ENCODE measurements around the gene ENPP7. TPM values are rescaled to one million over a fixed set of nuclear protein-coding genes. Genes with fewer than 3 reads are reported as not detected.

ENPP7 gene, protein sequence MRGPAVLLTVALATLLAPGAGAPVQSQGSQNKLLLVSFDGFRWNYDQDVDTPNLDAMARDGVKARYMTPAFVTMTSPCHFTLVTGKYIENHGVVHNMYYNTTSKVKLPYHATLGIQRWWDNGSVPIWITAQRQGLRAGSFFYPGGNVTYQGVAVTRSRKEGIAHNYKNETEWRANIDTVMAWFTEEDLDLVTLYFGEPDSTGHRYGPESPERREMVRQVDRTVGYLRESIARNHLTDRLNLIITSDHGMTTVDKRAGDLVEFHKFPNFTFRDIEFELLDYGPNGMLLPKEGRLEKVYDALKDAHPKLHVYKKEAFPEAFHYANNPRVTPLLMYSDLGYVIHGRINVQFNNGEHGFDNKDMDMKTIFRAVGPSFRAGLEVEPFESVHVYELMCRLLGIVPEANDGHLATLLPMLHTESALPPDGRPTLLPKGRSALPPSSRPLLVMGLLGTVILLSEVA
- total RNA-seq (not detected in 2 replicates), polyA plus RNA-seq (not detected in 2 replicates), polyA minus RNA-seq (not detected in 2 replicates), Bru-seq, nascent RNA (not detected), BruChase-seq, experiment 1, labeled RNA remaining after a 6-hour chase (not detected), BruChase-seq, experiment 2, labeled RNA remaining after a 2-hour chase (not detected)
- polyA plus RNA-seq (2011; cell fraction: cytosol; rRNA removed), result not detected in 2 replicates
- polyA plus RNA-seq (2011; cell fraction: nucleus; rRNA removed), result not detected in 2 replicates
- polyA plus RNA-seq (2012), result not detected in 2 replicates
- not detected for polyA minus RNA-seq (2011; cell fraction: cytosol; rRNA and poly(A)+ RNA removed)
- not detected in 2 replicates for polyA minus RNA-seq (2011; cell fraction: nucleus; rRNA and poly(A)+ RNA removed)
- long read RNA-seq, result 0 reads

DNA sequence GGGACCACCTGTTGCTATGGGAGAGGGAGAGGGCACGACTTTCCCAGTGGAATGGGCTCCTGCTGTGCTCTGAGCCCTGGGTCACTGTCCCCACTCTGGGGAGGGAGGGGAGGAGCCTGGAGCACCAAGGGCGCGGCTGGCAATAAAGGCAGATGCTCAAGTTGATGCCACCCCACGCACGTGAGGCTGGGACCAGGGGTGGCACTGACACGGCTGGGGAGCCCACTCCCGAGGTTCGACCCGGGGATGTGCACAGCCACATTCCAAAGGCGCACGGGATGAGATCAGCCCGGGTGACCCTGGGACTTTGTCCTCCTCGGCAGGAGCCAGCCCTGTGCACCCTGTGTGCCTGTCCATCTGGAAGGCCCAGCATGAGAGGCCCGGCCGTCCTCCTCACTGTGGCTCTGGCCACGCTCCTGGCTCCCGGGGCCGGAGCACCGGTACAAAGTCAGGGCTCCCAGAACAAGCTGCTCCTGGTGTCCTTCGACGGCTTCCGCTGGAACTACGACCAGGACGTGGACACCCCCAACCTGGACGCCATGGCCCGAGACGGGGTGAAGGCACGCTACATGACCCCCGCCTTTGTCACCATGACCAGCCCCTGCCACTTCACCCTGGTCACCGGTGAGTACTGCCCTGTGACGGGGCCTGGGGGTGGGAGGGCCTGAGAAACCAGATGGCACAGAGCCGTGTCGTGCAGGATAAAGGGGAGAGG lies at the start of gene ENPP7:
Gene ENPP7, plus strand, starts transcription at position 175 of the 715 bp plus-strand sequence. Its CDS starts 197 bp downstream, at position 372.
- Histone ChIP-seq H3K79me2 (ENCODE audit: control insufficient read depth, insufficient read depth, low read length) (no peaks in the 10 kb centered on the region), H4K20me1 (replicated peaks; ENCODE audit: control insufficient read depth, extremely low read depth, insufficient read depth, low read length) (no peaks in the 10 kb centered on the region), H3K36me3 (ENCODE audit: control insufficient read depth in 2 of 2, extremely low read depth in 1 of 2, insufficient read depth in 2 of 2, low read length in 2 of 2) (no peaks in the 10 kb centered on the region), H2AFZ (ENCODE audit: low read depth, low read length) (no peak within 1 kb of the TSS), H3K9me1 (replicated peaks; ENCODE audit: control insufficient read depth, extremely low read depth, insufficient read depth, low read length) (no peaks in the 10 kb centered on the region), H3K27ac (ENCODE audit: insufficient read depth, low read depth, low read length) (no peak within 1 kb of the TSS), H3K27me3 (ENCODE audit: control insufficient read depth in 2 of 2, insufficient read depth in 2 of 2, low read length in 2 of 2) (no peaks in the 10 kb centered on the region), H3K9me3 (replicated peaks; ENCODE audit: control insufficient read depth, insufficient read depth, low read length) (no peaks in the 10 kb centered on the region), H3K4me1 (ENCODE audit: control insufficient read depth, extremely low read depth, insufficient read depth, low read length) (peaks cover 7% of the 10 kb centered on the region), H3K9ac (replicated peaks; ENCODE audit: extremely low read depth, insufficient read depth, low read length) (no peak within 1 kb of the TSS), H3K4me2 (ENCODE audit: insufficient read depth, low read length) (no peak within 1 kb of the TSS), H3K4me3 (replicated peaks in 1 of 3; ENCODE audit: insufficient read depth in 1 of 3, low read depth in 1 of 3, low read length in 3 of 3) (no peak within 1 kb of the TSS)
- dilution Hi-C loops (cut with MboI; ENCODE audit: extremely low pct_ligation_motif_present, low sequenced_read_pairs) (no loop called here), intact Hi-C loops (cut with micrococcal nuclease) (no loop called here)
- DNase-seq (ENCODE audit: low read depth, low spot score) (no peak), FAIRE-seq (no peak)
- no TSS peak for BruUV-seq (replicated peaks)
- POLR2A ChIA-PET, result no interaction called here
- TF ChIP-seq POLR2A (IDR thresholded peaks at IDR 0.05; ENCODE audit: low read depth, low read length), result no peak
- TF ChIP-seq, protein P1, sequence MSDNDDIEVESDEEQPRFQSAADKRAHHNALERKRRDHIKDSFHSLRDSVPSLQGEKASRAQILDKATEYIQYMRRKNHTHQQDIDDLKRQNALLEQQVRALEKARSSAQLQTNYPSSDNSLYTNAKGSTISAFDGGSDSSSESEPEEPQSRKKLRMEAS (IDR thresholded peaks at IDR 0.05; ENCODE audit: insufficient read depth, insufficient read length), result no peak
- TF ChIP-seq JUN (IDR thresholded peaks at IDR 0.05; ENCODE audit: borderline replicate concordance, insufficient read depth, insufficient read length, low read depth), result no peak
- TF ChIP-seq GATA2 (IDR thresholded peaks at IDR 0.05; ENCODE audit: insufficient read depth, insufficient read length, low read depth, low read length), result no peak
- TF ChIP-seq EZH2 (IDR thresholded peaks at IDR 0.05; ENCODE audit: borderline replicate concordance, low read depth, low read length, severe bottlenecking), result no peak
- TF ChIP-seq, protein P2, sequence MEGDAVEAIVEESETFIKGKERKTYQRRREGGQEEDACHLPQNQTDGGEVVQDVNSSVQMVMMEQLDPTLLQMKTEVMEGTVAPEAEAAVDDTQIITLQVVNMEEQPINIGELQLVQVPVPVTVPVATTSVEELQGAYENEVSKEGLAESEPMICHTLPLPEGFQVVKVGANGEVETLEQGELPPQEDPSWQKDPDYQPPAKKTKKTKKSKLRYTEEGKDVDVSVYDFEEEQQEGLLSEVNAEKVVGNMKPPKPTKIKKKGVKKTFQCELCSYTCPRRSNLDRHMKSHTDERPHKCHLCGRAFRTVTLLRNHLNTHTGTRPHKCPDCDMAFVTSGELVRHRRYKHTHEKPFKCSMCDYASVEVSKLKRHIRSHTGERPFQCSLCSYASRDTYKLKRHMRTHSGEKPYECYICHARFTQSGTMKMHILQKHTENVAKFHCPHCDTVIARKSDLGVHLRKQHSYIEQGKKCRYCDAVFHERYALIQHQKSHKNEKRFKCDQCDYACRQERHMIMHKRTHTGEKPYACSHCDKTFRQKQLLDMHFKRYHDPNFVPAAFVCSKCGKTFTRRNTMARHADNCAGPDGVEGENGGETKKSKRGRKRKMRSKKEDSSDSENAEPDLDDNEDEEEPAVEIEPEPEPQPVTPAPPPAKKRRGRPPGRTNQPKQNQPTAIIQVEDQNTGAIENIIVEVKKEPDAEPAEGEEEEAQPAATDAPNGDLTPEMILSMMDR (IDR thresholded peaks at IDR 0.05; ENCODE audit: extremely low read depth in 1 of 2, insufficient read depth in 1 of 2, low read depth in 1 of 2, low read length in 2 of 2), result no peak
- no peak for TF ChIP-seq FOS (IDR thresholded peaks at IDR 0.05; ENCODE audit: borderline replicate concordance, insufficient read depth, low read length)
- TF ChIP-seq POLR2AphosphoS5 (IDR thresholded peaks at IDR 0.05; ENCODE audit: insufficient read depth, low read depth, low read length), result no peak
- TF ChIP-seq MYC (IDR thresholded peaks at IDR 0.05; ENCODE audit: low read depth, low read length), result no peak
- CTCF ChIA-PET, result no interaction called here

All from endothelial cell of umbilical vein (primary cell).